ENCODE measurements around the gene INSM1.

- TF ChIP-seq, protein P1, sequence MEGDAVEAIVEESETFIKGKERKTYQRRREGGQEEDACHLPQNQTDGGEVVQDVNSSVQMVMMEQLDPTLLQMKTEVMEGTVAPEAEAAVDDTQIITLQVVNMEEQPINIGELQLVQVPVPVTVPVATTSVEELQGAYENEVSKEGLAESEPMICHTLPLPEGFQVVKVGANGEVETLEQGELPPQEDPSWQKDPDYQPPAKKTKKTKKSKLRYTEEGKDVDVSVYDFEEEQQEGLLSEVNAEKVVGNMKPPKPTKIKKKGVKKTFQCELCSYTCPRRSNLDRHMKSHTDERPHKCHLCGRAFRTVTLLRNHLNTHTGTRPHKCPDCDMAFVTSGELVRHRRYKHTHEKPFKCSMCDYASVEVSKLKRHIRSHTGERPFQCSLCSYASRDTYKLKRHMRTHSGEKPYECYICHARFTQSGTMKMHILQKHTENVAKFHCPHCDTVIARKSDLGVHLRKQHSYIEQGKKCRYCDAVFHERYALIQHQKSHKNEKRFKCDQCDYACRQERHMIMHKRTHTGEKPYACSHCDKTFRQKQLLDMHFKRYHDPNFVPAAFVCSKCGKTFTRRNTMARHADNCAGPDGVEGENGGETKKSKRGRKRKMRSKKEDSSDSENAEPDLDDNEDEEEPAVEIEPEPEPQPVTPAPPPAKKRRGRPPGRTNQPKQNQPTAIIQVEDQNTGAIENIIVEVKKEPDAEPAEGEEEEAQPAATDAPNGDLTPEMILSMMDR (conservative IDR thresholded peaks at IDR 0.05): no peak
- TF ChIP-seq EZH2 (IDR thresholded peaks at IDR 0.05; ENCODE audit: low read depth): no peak
Measured at GRCh38 chr20:20333866-20334265, 34.0 kb upstream of the INSM1 start.
